GM12878 (cell line): ENCODE data around the gene WDFY3.

ENCODE experiments used
- CTCF ChIP-seq, 3 experiments: IDR thresholded peaks in 2 of 3; conservative IDR thresholded peaks in 1 of 3; 2 replicates each; pipeline ENCODE4 v1.5.1; 2011; ENCODE audit warnings: low read depth in 3 of 3, low read length in 3 of 3, mild to moderate bottlenecking in 3 of 3, control low read depth in 2 of 3, moderate library complexity in 2 of 3, inconsistent platforms in 1 of 3, mixed read lengths in 1 of 3; ENCODE audit not compliant: control insufficient read depth in 2 of 3, insufficient read depth in 1 of 3; ENCODE audit errors: extremely low read depth in 1 of 3
- EGR1 ChIP-seq, 2 experiments: IDR thresholded peaks; 1 replicate in 1 of 2; 2 replicates in 1 of 2; pipeline ENCODE4 v1.6.1; 2011 to 2012; ENCODE audit warnings: low read depth in 2 of 2, low read length in 2 of 2, borderline replicate concordance in 1 of 2, mild to moderate bottlenecking in 1 of 2, moderate library complexity in 1 of 2
- FOXK2 ChIP-seq: fragments of 450-650 bp; IDR thresholded peaks from 2 replicates; pipeline ENCODE4 v1.6.1; 2017; ENCODE audit warnings: mild to moderate bottlenecking, moderate library complexity
- FOXM1 ChIP-seq: IDR thresholded peaks from 2 replicates; pipeline ENCODE4 v1.6.1; 2012; ENCODE audit warnings: low read depth, mild to moderate bottlenecking, inconsistent platforms, low read length, moderate library complexity
- HDGF ChIP-seq: fragments of 450-650 bp; IDR thresholded peaks from 2 replicates; pipeline ENCODE4 v1.6.1; 2016; ENCODE audit warnings: antibody characterized with exemption
- NR2C2 ChIP-seq: IDR thresholded peaks from 2 replicates; pipeline ENCODE4 v1.6.1; 2011; ENCODE audit warnings: borderline replicate concordance, low read depth; ENCODE audit not compliant: control insufficient read depth, insufficient read length
- PBX3 ChIP-seq: IDR thresholded peaks from 2 replicates; pipeline ENCODE4 v1.6.1; 2011; ENCODE audit warnings: mild to moderate bottlenecking, low read depth, low read length, moderate library complexity; ENCODE audit not compliant: insufficient replicate concordance
- POLR2A ChIP-seq: IDR thresholded peaks from 2 replicates; pipeline ENCODE4 v1.6.1; 2011; ENCODE audit warnings: low read depth, mild to moderate bottlenecking, low read length
- POLR2AphosphoS5 ChIP-seq: IDR thresholded peaks from 2 replicates; pipeline ENCODE4 v1.6.1; 2011; ENCODE audit warnings: mild to moderate bottlenecking, low read length, inconsistent platforms
- RBBP5 ChIP-seq: fragments of 200-600 bp; sonication (generic); conservative IDR thresholded peaks from 2 replicates; pipeline ENCODE4 v1.6.1; 2016
- REST ChIP-seq: IDR thresholded peaks from 2 replicates; pipeline ENCODE4 v1.6.1; 2012; ENCODE audit warnings: mild to moderate bottlenecking, low read depth, low read length
- SIN3A ChIP-seq: IDR thresholded peaks from 2 replicates; pipeline ENCODE4 v1.6.1; 2012; ENCODE audit warnings: low read depth, low read length, improper control_type of control experiment
- SUZ12 ChIP-seq: fragments of 200-600 bp; sonication (generic); IDR thresholded peaks from one replicate; pipeline ENCODE4 v1.6.1; 2018; ENCODE audit warnings: antibody characterized with exemption, mild to moderate bottlenecking; ENCODE audit not compliant: unreplicated experiment
- TAF1 ChIP-seq: IDR thresholded peaks from 2 replicates; pipeline ENCODE4 v1.6.1; 2011; ENCODE audit warnings: mild to moderate bottlenecking, low read depth, low read length, borderline replicate concordance

GRCh38 chr4:84710548-84710947 lies 255.9 kb downstream of the WDFY3 start:
- TF ChIP-seq NR2C2 (no peak), REST (no peak), EGR1 (IDR thresholded peaks at IDR 0.05; ENCODE audit: borderline replicate concordance in 1 of 2, low read depth in 2 of 2, low read length in 2 of 2) (no peak), FOXK2 (no peak), SIN3A (no peak), CTCF (IDR thresholded peaks at IDR 0.05 in 2 of 3, conservative IDR thresholded peaks at IDR 0.05 in 1 of 3; ENCODE audit: control insufficient read depth in 2 of 3, extremely low read depth in 1 of 3, insufficient read depth in 1 of 3, low read depth in 3 of 3, low read length in 3 of 3) (no peak), PBX3 (no peak), RBBP5 (no peak), POLR2AphosphoS5 (no peak), POLR2A (no peak), TAF1 (no peak), HDGF (no peak), SUZ12 (no peak), FOXM1 (no peak)
